ENCODE measurements around the gene NOTCH2NLA. TPM values are rescaled to one million over a fixed set of nuclear protein-coding genes. Genes with fewer than 3 reads are reported as not detected.
"Not testable (repeated sequence)": the region's sequence is repeated elsewhere in the genome, so short reads cannot be mapped to it uniquely, and the experiment has no call there.

The NOTCH2NLA gene
- total RNA-seq, 1 donor from 2014 or later, result 48.2 TPM

- not testable (repeated sequence) for H3K27me3 Mint-ChIP-seq; H3K4me1 Mint-ChIP-seq (ENCODE audit: unreplicated experiment); H3K36me3 Mint-ChIP-seq; H3K4me3 Mint-ChIP-seq; H3K27ac Mint-ChIP-seq; H3K9me3 Mint-ChIP-seq; DNase-seq (ENCODE audit: extremely low spot score, unreplicated experiment)
Observed at GRCh38 chr1:146253249-146253855, 24.5 kb upstream of the NOTCH2NLA start.

GRCh38 chr1:146251523-146251922 is 22.7 kb upstream of the NOTCH2NLA start:
- not testable (repeated sequence) for H3K4me1 Mint-ChIP-seq (ENCODE audit: unreplicated experiment); H3K36me3 Mint-ChIP-seq; DNase-seq (ENCODE audit: extremely low spot score, unreplicated experiment); H3K4me3 Mint-ChIP-seq; H3K9me3 Mint-ChIP-seq; H3K27ac Mint-ChIP-seq; H3K27me3 Mint-ChIP-seq

- H3K27ac Mint-ChIP-seq; H3K4me3 Mint-ChIP-seq; H3K36me3 Mint-ChIP-seq; H3K9me3 Mint-ChIP-seq; H3K27me3 Mint-ChIP-seq; H3K4me1 Mint-ChIP-seq (ENCODE audit: unreplicated experiment); DNase-seq (ENCODE audit: extremely low spot score, unreplicated experiment): not testable (repeated sequence)
Observed at GRCh38 chr1:146248643-146249042, 19.8 kb upstream of the NOTCH2NLA start.

- H3K4me3 Mint-ChIP-seq; H3K27me3 Mint-ChIP-seq; H3K27ac Mint-ChIP-seq; H3K4me1 Mint-ChIP-seq (ENCODE audit: unreplicated experiment); H3K36me3 Mint-ChIP-seq; H3K9me3 Mint-ChIP-seq; DNase-seq (ENCODE audit: extremely low spot score, unreplicated experiment): not testable (repeated sequence)
Observed at GRCh38 chr1:146236626-146237025, 7.8 kb upstream of the NOTCH2NLA start.

- DNase-seq (ENCODE audit: extremely low spot score, unreplicated experiment); H3K36me3 Mint-ChIP-seq; H3K27me3 Mint-ChIP-seq; H3K9me3 Mint-ChIP-seq; H3K27ac Mint-ChIP-seq; H3K4me3 Mint-ChIP-seq; H3K4me1 Mint-ChIP-seq (ENCODE audit: unreplicated experiment): not testable (repeated sequence)
Observed at GRCh38 chr1:146236026-146236601, 7.3 kb upstream of the NOTCH2NLA start.

GRCh38 chr1:146228144-146228682 is 608 bp downstream of the NOTCH2NLA start:
- not testable (repeated sequence) for H3K4me1 Mint-ChIP-seq (ENCODE audit: unreplicated experiment); H3K27ac Mint-ChIP-seq; H3K9me3 Mint-ChIP-seq; H3K36me3 Mint-ChIP-seq; H3K27me3 Mint-ChIP-seq
- DNase-seq (ENCODE audit: extremely low spot score, unreplicated experiment), result peak; percentile 61
- peak overlapping the region; percentile 82 for H3K4me3 Mint-ChIP-seq

DNA sequence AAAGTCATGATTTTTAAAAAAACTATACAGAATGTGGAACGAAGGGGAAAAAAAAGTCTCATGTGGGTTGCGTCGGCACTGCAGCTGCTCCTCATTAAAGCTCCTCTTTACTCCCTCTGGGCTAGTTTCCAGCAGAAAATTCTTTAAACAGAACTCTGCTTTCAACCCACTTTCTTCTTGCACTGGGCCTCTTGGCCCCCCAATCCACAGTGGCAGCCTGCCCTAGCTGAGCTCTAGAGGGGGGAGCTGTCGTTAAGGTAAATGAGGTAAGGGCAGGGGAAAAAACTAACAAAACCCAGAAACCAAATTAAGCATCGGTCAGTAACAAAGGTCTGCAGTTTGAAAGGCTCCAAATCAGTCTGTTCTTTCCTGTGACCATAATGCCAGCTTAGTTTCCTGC is 54.3 kb downstream of the NOTCH2NLA start:
- H3K4me3 Mint-ChIP-seq, H3K9me3 Mint-ChIP-seq: not testable (repeated sequence)
- peak; percentile 70 for DNase-seq (ENCODE audit: extremely low spot score, unreplicated experiment)

GRCh38 chr1:146167740-146168139 is 61.1 kb downstream of the NOTCH2NLA start:
- not testable (repeated sequence) for H3K9me3 Mint-ChIP-seq; H3K27me3 Mint-ChIP-seq; H3K36me3 Mint-ChIP-seq; H3K4me1 Mint-ChIP-seq (ENCODE audit: unreplicated experiment); H3K4me3 Mint-ChIP-seq; DNase-seq (ENCODE audit: extremely low spot score, unreplicated experiment); H3K27ac Mint-ChIP-seq

More for the DNA sequence above, 54.3 kb downstream of the NOTCH2NLA start:
- H3K27ac Mint-ChIP-seq; H3K4me1 Mint-ChIP-seq (ENCODE audit: unreplicated experiment); H3K36me3 Mint-ChIP-seq; H3K27me3 Mint-ChIP-seq: not testable (repeated sequence)

- not testable (repeated sequence) for H3K4me3 Mint-ChIP-seq; H3K27ac Mint-ChIP-seq; H3K4me1 Mint-ChIP-seq (ENCODE audit: unreplicated experiment); H3K9me3 Mint-ChIP-seq; H3K36me3 Mint-ChIP-seq; H3K27me3 Mint-ChIP-seq; DNase-seq (ENCODE audit: extremely low spot score, unreplicated experiment)
Observed at GRCh38 chr1:146167273-146167672, 61.5 kb downstream of the NOTCH2NLA start.

- not testable (repeated sequence) for H3K27me3 Mint-ChIP-seq; H3K27ac Mint-ChIP-seq; H3K9me3 Mint-ChIP-seq; H3K4me3 Mint-ChIP-seq; H3K4me1 Mint-ChIP-seq (ENCODE audit: unreplicated experiment); DNase-seq (ENCODE audit: extremely low spot score, unreplicated experiment); H3K36me3 Mint-ChIP-seq
- peak; percentile 43 for TF ChIP-seq CTCF (conservative IDR thresholded peaks at IDR 0.05)
Observed at GRCh38 chr1:146144465-146144864, 84.4 kb downstream of the NOTCH2NLA start, which contains the start of gene NBPF10. Gene NBPF10 (minus strand): TSS chr1:146144804. CDS start chr1:146144769, 35 bp downstream.

Other genes starting within 250 kb of the NOTCH2NLA start
- 88.8 and 96.7 TPM in 2 replicates for gene TXNIP, start 232.4 kb downstream of the NOTCH2NLA start, total RNA-seq (ENCODE audit: low replicate concordance)
- gene HJV, start 207.3 kb downstream of the NOTCH2NLA start, total RNA-seq (ENCODE audit: low replicate concordance), result not detected in 2 replicates
- 2.7 and 4.9 TPM in 2 replicates for gene NBPF10, start 84.2 kb downstream of the NOTCH2NLA start, total RNA-seq (ENCODE audit: low replicate concordance)